ENCODE measurements around the gene LPP.

DNA sequence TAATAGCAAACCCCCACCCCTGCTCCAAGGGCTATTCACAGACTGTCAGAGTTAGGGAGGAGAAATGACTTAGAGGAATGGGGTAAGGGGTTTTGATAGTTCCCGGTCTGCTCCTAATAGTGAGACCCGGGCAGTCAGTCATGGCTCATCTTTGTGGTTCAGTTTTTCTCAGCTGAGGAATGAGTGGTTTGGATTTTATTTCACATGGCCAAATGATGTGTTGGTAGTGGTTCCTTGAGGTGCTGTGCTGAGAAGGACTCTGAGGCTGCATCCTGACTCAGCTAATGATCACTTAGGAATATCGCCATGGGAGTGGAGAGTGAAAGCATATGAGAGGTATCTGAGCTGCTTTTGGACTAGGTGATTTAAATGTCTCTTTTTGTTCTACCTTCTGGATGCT is 80.2 kb downstream of the LPP start:
- TF ChIP-seq, protein P1, sequence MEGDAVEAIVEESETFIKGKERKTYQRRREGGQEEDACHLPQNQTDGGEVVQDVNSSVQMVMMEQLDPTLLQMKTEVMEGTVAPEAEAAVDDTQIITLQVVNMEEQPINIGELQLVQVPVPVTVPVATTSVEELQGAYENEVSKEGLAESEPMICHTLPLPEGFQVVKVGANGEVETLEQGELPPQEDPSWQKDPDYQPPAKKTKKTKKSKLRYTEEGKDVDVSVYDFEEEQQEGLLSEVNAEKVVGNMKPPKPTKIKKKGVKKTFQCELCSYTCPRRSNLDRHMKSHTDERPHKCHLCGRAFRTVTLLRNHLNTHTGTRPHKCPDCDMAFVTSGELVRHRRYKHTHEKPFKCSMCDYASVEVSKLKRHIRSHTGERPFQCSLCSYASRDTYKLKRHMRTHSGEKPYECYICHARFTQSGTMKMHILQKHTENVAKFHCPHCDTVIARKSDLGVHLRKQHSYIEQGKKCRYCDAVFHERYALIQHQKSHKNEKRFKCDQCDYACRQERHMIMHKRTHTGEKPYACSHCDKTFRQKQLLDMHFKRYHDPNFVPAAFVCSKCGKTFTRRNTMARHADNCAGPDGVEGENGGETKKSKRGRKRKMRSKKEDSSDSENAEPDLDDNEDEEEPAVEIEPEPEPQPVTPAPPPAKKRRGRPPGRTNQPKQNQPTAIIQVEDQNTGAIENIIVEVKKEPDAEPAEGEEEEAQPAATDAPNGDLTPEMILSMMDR (IDR thresholded peaks at IDR 0.05): no peak
- TF ChIP-seq EP300 (IDR thresholded peaks at IDR 0.05) (no peak), POLR2AphosphoS5 (IDR thresholded peaks at IDR 0.05) (no peak), POLR2A (IDR thresholded peaks at IDR 0.05) (no peak)
